ENCODE results near the gene KTN1.

DNA sequence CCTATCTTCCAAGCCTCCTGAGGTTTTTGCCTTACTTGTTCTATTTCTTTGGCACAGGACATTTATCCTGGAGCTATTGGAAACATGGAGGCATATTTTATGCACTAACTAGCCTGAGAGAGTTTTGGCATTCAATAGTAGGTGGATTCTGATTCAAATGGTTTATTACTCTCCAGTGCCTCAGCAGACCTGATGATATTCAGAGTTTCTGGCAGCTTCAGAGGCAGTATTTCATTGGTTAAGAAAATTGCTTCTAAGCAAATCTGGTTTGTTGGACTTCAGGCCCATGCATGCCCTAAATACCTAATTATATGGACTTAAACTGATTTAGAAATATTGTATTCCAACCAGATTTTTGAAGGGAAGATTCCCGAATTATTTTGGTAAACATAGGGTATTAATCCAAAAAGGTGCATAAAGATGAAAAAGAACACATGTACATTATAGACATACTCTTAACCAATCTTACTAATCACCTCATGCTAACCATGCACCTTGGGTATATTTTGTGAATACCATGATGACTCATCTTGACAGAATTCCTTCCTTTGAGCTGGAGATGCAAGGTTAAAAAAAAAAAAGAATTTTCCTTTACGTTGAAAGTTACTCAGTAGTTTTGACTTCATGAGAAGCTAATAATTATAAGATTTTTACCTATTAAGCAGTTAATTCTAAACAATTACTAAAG is 44.3 kb upstream of the KTN1 start:
- TF ChIP-seq CTCF (IDR thresholded peaks at IDR 0.05) = no peak
- TF ChIP-seq POLR2A (IDR thresholded peaks at IDR 0.05) = no peak
